Panc1 (cell line): ENCODE results near the gene KBTBD4. TPM values are rescaled to one million over a fixed set of nuclear protein-coding genes. Genes with fewer than 3 reads are reported as not detected.
"Not testable (repeated sequence)": the region's sequence is repeated elsewhere in the genome, so short reads cannot be mapped to it uniquely, and the experiment has no call there.

Experiments used
- ATAC-seq: fragments of 200-7000 bp; cut with Tn5 transposase; 2 replicates; pipeline ENCODE4 v1.9.1; 2020; ENCODE audit warnings: mild to moderate bottlenecking, moderate library complexity
- BruUV-seq: library from RNA; stranded (reverse); fragments of 400-500 nt; replicated peaks from 2 replicates; lab custom pipeline; 2021; lab: Mats Ljungman, UMichigan
- CTCF ChIA-PET: fragments of 300-600 bp; sonication (Branson Sonifier 250); formaldehyde crosslinking; loops from one replicate; lab custom pipeline; 2022; ENCODE audit warnings: antibody characterized with exemption; lab: Charles Lee
- POLR2A ChIA-PET: fragments of 300-600 bp; sonication (Branson Sonifier 250); formaldehyde crosslinking; loops from one replicate; lab custom pipeline; 2022; ENCODE audit warnings: antibody characterized with exemption; lab: Charles Lee
- DNase-seq: peaks from one replicate; pipeline ENCODE4 v3.0.0-alpha.2; 2010; ENCODE audit warnings: low read depth, low spot score
- H3K27ac ChIP-seq: 2 replicates; pipeline ENCODE4 v1.5.1; 2011; ENCODE audit warnings: mild to moderate bottlenecking, low read length, inconsistent platforms
- H3K27me3 ChIP-seq: fragments of 200-500 bp; sonication (Bioruptor generic); 2 replicates; pipeline ENCODE4 v1.6.0; 2014; ENCODE audit warnings: low read length, inconsistent platforms; ENCODE audit not compliant: control insufficient read depth, insufficient read depth
- H3K36me3 ChIP-seq: fragments of 200-500 bp; sonication (Bioruptor generic); 2 replicates; pipeline ENCODE4 v1.5.1; 2014; ENCODE audit warnings: inconsistent platforms, mild to moderate bottlenecking, low read length, moderate library complexity; ENCODE audit not compliant: control insufficient read depth, insufficient read depth
- H3K4me1 ChIP-seq: 2 replicates; pipeline ENCODE4 v1.5.1; 2011; ENCODE audit warnings: inconsistent platforms, mild to moderate bottlenecking, low read length, moderate library complexity; ENCODE audit not compliant: control insufficient read depth, insufficient read depth
- H3K4me3 ChIP-seq, 2 experiments: 2 replicates each; pipeline ENCODE4 v1.5.1; 2011 to 2012; ENCODE audit warnings: low read depth in 2 of 2, low read length in 2 of 2, mild to moderate bottlenecking in 2 of 2, inconsistent platforms in 1 of 2, moderate library complexity in 1 of 2
- H3K9me3 ChIP-seq: fragments of 200-500 bp; sonication (Bioruptor generic); 2 replicates; pipeline ENCODE4 v1.5.1; 2014; ENCODE audit warnings: low read depth, mild to moderate bottlenecking, inconsistent platforms, low read length, moderate library complexity; ENCODE audit not compliant: control insufficient read depth, insufficient read depth
- POLR2AphosphoS5 ChIP-seq: IDR thresholded peaks from 2 replicates; pipeline ENCODE4 v1.6.1; 2012; ENCODE audit warnings: mild to moderate bottlenecking, low read depth, low read length, moderate library complexity
- SIN3A ChIP-seq: IDR thresholded peaks from 2 replicates; pipeline ENCODE4 v1.6.1; 2012; ENCODE audit warnings: low read depth, mild to moderate bottlenecking, low read length, moderate library complexity, borderline replicate concordance; ENCODE audit not compliant: insufficient read depth
- TCF7L2 ChIP-seq: IDR thresholded peaks from 2 replicates; pipeline ENCODE4 v1.6.1; 2011; ENCODE audit warnings: mild to moderate bottlenecking, low read depth, low read length, inconsistent platforms
- in situ Hi-C: cut with HindIII; loops from 2 replicates; pipeline ENCODE4 v1.10.0; 2016; ENCODE audit warnings: low sequenced_read_pairs, low pct_unique_long_range_greater_than_20kb
- intact Hi-C: fragments of 100-400 bp; cut with micrococcal nuclease; formaldehyde crosslinking; loops from one replicate; pipeline ENCODE4 v1.10.0; 2022; ENCODE audit not compliant: unreplicated experiment
- total RNA-seq: library from RNA; stranded (reverse); gene quantifications from one replicate; pipeline ENCODE4 v1.2.1, GENCODE V29; 2021; ENCODE audit not compliant: unreplicated experiment
- TF ChIP-seq, protein P1 (sequence below): fragments of 450-650 bp; IDR thresholded peaks from 2 replicates; pipeline ENCODE4 v1.5.1; 2017; ENCODE audit warnings: mild to moderate bottlenecking
- TF ChIP-seq, protein P2 (sequence below), 2 experiments: IDR thresholded peaks; 2 replicates each; pipeline ENCODE4 v1.6.1; 2011 to 2012; ENCODE audit warnings: low read depth in 2 of 2, control low read depth in 1 of 2, low read length in 1 of 2, mild to moderate bottlenecking in 1 of 2, moderate library complexity in 1 of 2; ENCODE audit not compliant: insufficient read depth in 1 of 2

The KBTBD4 gene
- total RNA-seq, 1 experiment from 2014 or later: 23.2 TPM

DNA sequence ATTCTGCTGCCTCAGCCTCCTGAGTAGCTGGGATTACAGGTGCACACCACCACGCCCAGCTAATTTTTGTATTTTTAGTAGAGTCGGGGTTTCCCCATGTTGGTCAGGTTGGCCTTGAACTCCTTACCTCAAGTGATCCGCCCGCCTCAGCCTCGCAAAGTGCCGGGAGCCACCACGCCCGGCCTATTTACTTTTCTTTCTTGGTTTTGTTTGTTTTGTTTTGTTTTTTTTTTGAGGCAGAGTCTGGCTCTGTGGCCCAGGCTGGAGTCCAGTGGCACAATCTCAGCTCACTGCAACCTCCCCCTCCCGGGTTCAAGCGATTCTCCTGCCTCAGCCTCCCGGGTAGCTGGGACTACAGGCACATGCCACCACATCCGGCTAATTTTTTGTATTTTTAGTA is 21.8 kb downstream of the KBTBD4 start:
- in situ Hi-C loops, BruUV-seq, CTCF ChIA-PET: not testable (repeated sequence)

DNA sequence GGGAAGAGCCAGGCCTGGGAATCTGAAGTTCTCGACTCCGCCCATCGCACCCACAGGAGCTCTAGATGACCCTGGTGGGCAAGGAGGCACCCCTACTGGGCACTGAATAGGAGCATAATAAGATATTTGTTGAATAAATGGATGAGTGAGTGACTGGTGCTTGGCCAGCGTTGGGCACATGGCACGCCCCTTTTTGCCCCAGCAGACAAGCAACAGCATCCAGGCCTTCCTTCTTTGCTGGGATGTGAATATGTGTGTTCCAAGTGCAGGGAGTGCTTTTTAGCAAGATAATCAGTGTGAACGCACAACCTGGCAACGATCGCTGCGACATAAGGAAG is 25.4 kb downstream of the KBTBD4 start:
- H3K4me3 ChIP-seq: peak overlapping the region; percentile 74 to 97
- ATAC-seq: peak; percentile 70
- no TSS peak for BruUV-seq
- H3K27me3 ChIP-seq: no peaks in the 10 kb centered on the region
- H3K4me1 ChIP-seq: peaks cover 19% of the 10 kb centered on the region
- intact Hi-C loops (no loop called here), in situ Hi-C loops (no loop called here)
- H3K27ac ChIP-seq: peak overlapping the region; percentile 90
- ChIA-PET CTCF (interaction anchor here (0.6 to 0.7 kb wide), 4 partner anchors 44 to 590 kb away, joined by 3 read pairs; no protein-coding TSS in a partner anchor), POLR2A (no interaction called here)
- no peaks in the 10 kb centered on the region for H3K9me3 ChIP-seq
- peaks cover 15% of the 10 kb centered on the region for H3K36me3 ChIP-seq
- TF ChIP-seq, protein P1, sequence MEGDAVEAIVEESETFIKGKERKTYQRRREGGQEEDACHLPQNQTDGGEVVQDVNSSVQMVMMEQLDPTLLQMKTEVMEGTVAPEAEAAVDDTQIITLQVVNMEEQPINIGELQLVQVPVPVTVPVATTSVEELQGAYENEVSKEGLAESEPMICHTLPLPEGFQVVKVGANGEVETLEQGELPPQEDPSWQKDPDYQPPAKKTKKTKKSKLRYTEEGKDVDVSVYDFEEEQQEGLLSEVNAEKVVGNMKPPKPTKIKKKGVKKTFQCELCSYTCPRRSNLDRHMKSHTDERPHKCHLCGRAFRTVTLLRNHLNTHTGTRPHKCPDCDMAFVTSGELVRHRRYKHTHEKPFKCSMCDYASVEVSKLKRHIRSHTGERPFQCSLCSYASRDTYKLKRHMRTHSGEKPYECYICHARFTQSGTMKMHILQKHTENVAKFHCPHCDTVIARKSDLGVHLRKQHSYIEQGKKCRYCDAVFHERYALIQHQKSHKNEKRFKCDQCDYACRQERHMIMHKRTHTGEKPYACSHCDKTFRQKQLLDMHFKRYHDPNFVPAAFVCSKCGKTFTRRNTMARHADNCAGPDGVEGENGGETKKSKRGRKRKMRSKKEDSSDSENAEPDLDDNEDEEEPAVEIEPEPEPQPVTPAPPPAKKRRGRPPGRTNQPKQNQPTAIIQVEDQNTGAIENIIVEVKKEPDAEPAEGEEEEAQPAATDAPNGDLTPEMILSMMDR: no peak; the same call in 1 of the 2 replicates
- no peak for TF ChIP-seq TCF7L2
- no peak for TF ChIP-seq SIN3A
- no peak for TF ChIP-seq POLR2AphosphoS5
- TF ChIP-seq, protein P2, sequence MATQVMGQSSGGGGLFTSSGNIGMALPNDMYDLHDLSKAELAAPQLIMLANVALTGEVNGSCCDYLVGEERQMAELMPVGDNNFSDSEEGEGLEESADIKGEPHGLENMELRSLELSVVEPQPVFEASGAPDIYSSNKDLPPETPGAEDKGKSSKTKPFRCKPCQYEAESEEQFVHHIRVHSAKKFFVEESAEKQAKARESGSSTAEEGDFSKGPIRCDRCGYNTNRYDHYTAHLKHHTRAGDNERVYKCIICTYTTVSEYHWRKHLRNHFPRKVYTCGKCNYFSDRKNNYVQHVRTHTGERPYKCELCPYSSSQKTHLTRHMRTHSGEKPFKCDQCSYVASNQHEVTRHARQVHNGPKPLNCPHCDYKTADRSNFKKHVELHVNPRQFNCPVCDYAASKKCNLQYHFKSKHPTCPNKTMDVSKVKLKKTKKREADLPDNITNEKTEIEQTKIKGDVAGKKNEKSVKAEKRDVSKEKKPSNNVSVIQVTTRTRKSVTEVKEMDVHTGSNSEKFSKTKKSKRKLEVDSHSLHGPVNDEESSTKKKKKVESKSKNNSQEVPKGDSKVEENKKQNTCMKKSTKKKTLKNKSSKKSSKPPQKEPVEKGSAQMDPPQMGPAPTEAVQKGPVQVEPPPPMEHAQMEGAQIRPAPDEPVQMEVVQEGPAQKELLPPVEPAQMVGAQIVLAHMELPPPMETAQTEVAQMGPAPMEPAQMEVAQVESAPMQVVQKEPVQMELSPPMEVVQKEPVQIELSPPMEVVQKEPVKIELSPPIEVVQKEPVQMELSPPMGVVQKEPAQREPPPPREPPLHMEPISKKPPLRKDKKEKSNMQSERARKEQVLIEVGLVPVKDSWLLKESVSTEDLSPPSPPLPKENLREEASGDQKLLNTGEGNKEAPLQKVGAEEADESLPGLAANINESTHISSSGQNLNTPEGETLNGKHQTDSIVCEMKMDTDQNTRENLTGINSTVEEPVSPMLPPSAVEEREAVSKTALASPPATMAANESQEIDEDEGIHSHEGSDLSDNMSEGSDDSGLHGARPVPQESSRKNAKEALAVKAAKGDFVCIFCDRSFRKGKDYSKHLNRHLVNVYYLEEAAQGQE (IDR thresholded peaks at IDR 0.05; ENCODE audit: insufficient read depth in 1 of 2, low read depth in 2 of 2, low read length in 1 of 2): no peak; a peak in 1 of 4 replicates
- no peak for DNase-seq

More for the DNA sequence above, 21.8 kb downstream of the KBTBD4 start:
- H3K27me3 ChIP-seq, intact Hi-C loops, H3K9me3 ChIP-seq, H3K4me3 ChIP-seq, H3K27ac ChIP-seq, DNase-seq, POLR2A ChIA-PET, ATAC-seq, H3K36me3 ChIP-seq, H3K4me1 ChIP-seq: not testable (repeated sequence)

DNA sequence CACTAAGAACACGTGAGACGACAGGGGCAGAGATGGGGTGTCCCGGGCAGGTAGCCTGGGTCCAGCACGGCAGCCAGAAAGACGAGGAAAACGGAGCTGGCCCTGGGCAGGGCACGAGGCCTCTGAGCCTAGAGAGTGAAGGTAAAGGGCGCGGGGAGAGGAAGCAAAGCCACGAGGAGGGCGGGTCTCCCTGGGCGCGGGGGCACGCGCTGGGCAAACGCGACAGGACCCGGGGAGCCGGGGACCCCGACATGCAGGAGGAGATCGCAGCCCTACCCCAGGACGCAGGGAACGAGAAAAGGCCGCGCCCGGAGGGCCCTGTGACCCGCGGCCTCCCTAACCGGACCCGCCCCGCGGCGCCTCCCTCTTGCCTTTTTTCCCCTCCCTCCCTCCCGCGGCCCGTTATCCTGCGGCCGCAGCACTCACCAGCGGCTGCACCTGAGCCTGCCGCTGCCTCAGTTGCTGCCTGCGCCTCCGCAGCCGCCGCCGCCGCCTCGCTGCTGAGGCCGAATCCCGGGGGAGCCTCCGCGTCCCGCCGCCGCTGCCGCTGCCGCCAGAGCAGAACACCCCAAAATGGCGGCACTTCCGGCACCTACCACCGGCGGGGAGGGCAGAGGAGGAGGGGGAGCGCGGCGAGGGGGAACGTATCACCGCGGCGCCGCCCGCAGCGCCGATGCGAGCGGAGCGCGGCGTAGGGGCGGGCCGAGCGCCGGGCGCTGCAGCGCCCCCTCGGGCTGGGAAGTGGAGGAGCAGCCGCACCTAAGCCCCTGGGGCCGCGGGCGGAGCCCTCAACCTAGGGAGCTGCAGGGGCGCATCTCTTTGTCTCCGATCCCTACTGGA is 26.0 kb downstream of the KBTBD4 start, which contains the start of gene CELF1:
TSS of gene CELF1 (minus strand) at position 567 of the 840 bp plus-strand sequence. CDS start 53,609 bp downstream, outside the sequence.
- Histone ChIP-seq H3K4me1 (peaks cover 19% of the 10 kb centered on the region), H3K27me3 (no peaks in the 10 kb centered on the region), H3K36me3 (peaks cover 15% of the 10 kb centered on the region), H3K9me3 (no peaks in the 10 kb centered on the region), H3K27ac (peak within 1 kb of the TSS; percentile 98), H3K4me3 (peak within 1 kb of the TSS; percentile 75 to 97)
- intact Hi-C loops (no loop called here), in situ Hi-C loops (no loop called here)
- DNase-seq: peak; percentile 57
- ChIA-PET CTCF (interaction anchor here (0.6 to 0.7 kb wide), 4 partner anchors 31 to 590 kb away, joined by 3 to 8 read pairs (median 3); no protein-coding TSS in a partner anchor), POLR2A (interaction anchor here (0.6 to 0.7 kb wide), 2 partner anchors 60 to 72 kb away, joined by 6 to 7 read pairs; no protein-coding TSS in a partner anchor)
- TF ChIP-seq POLR2AphosphoS5 (peak; percentile 89), TCF7L2 (no peak), SIN3A (peak; percentile 41; the same call in 1 of the 2 replicates)
- TF ChIP-seq, protein P2 (IDR thresholded peaks at IDR 0.05; ENCODE audit: insufficient read depth in 1 of 2, low read depth in 2 of 2, low read length in 1 of 2): peak in 1 of 2 experiments; percentile 43; a peak in 1 of 4 replicates
- TF ChIP-seq, protein P1: peak; percentile 99
- BruUV-seq: no TSS peak
- ATAC-seq: peak; percentile 94
